ENCODE data around the gene ACOT13.
A peak's percentile ranks its signal among the peaks of the same experiment; 100 is the strongest.
"Not testable (repeated sequence)": the region's sequence is repeated elsewhere in the genome, so short reads cannot be mapped to it uniquely, and the experiment has no call there.

Gene ACOT13

DNA sequence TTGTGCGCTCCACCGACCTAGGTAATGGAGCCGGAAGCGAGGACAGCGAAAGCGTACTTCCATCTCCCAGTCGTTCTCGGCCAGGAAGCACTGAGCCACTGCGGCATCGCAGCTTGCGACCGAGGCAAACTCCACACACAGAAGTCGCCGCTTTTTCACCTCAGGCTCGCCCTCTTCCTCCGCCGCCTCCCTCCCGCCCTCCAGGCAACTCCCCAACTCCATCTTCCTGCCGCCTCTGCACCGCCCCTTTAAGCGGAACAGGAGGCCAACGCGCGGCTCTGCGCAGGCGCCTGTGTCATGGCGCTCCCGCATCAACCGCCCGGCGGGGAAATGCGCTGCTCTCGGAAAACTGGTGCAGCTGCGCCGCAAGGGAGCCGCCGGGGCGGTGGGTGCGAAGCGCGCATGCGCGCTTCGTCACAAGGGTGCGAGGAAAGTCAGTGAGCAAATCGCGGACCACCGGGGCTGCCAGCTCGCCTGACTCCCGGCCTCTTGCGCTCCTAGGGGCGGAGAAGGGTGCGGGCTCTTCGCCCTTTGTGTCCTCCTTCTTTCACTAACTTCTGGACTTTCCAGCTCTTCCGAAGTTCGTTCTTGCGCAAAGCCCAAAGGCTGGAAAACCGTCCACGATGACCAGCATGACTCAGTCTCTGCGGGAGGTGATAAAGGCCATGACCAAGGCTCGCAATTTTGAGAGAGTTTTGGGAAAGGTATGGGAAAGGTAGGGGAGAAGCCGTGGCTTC lies at the start of gene ACOT13, which contains the start of gene TDP2:
ACOT13 (plus strand) TSS at position 437 of the 737 bp plus-strand sequence; CDS start at position 624, 187 bp downstream.
TDP2 (minus strand) TSS at position 259 of the 737 bp plus-strand sequence; CDS start at position 222, 37 bp downstream.
- peak; percentile 86 for FAIRE-seq
- DNase-seq (ENCODE audit: insufficient read length, low spot score): peak; percentile 97

GRCh38 chr6:24619661-24620060 lies 47.2 kb upstream of the ACOT13 start:
- FAIRE-seq (no peak), DNase-seq (ENCODE audit: insufficient read length, low spot score) (no peak)

DNA sequence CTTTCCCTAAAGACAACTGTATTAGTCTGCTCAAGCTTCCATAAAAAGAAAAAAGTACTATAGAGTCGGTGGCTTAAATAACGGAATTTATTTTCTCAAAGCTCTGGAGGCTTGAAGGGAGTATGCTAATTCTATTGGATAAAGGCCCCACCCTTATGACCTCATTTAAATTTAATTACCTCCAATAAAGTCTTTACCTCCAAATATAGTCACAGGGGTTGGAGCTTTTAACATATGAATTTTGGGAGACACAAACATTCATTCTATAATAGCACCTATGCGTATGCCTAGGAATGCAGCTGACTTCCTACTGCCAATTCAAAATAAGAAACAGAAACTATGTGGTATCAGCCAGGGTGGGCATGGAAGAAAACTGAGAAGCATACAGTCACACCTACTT lies 46.2 kb upstream of the ACOT13 start:
- FAIRE-seq (no peak), DNase-seq (ENCODE audit: insufficient read length, low spot score) (no peak)

DNA sequence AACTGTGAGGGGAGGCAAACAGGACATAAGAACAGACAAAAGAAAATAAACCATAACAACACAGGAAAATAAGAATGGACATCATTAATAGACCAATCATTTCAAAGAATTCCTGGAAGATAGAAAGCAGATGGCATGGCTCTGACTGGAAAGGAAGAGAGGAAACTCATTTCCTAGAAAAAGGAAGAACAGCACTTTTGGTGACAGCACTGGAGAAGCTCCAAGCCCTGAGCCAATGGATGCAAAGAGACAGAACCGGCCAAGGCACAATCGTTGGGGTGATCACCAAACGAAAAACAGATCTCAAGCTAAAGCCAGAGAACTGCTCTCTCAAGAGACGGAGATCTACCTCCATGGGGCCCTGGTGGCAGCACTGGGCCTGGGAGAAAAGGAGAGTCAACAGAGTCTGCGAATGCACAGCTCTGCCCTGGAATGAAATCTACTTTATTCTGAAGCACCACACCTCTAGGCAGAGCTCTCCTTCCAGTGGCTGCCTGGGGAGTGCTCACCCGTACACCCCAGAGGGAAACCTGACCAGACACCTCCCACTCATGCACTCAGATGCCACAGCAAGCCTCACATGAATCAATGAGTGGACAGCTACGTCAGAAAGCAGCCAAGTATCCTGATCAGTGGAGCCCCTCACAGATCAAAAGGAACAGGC lies 45.1 kb upstream of the ACOT13 start:
- FAIRE-seq (no peak), DNase-seq (ENCODE audit: insufficient read length, low spot score) (no peak)

GRCh38 chr6:24630856-24631505 lies 35.9 kb upstream of the ACOT13 start:
- no peak for FAIRE-seq

DNA sequence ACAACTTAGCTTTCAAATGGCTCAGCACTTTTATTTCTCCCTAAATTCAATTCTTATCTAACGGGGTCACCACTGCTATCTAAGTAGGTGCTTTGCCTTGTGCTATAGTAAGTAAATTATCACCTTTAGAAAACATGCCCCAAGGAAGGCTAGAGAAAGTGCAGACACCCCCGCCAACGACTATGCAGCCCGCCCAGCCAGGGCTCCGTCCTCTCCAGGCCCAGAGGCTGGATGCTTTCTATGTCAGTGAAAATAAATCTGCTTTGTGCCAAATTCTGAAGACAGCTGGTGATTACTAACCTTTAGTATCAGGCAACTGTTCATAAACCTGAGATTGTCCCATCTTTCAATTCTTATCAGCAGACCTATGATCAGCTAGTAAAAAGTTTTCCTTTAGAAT lies 35.2 kb upstream of the ACOT13 start:
- DNase-seq (ENCODE audit: insufficient read length, low spot score) (no peak), FAIRE-seq (no peak)

More at GRCh38 chr6:24630856-24631505, 35.9 kb upstream of the ACOT13 start:
- no peak for DNase-seq (ENCODE audit: insufficient read length, low spot score)

- FAIRE-seq (no peak), DNase-seq (ENCODE audit: insufficient read length, low spot score) (no peak)
Measured at GRCh38 chr6:24632573-24632972, 34.3 kb upstream of the ACOT13 start.

- DNase-seq (ENCODE audit: insufficient read length, low spot score) (no peak), FAIRE-seq (no peak)
Measured at GRCh38 chr6:24636681-24637080, 30.2 kb upstream of the ACOT13 start.

DNA sequence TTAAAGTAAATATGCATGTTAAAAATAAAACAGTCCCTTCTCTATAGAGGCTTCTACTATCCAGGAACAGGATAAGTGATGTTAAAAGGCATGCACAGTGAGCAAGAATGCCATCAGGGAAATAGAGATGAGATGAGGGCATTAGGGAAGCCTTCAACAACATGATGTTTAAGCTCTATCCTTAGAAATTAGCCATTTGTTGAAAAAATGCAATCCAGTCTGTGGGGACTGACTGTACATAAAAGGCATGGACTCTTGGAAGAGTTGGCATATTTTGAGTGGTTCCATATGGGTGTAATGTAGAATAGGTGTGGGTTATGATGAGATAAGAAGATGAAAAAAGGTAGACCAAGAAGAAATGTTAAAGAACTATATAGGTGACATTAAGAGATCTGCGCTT lies 26.7 kb upstream of the ACOT13 start:
- DNase-seq (ENCODE audit: insufficient read length, low spot score): no peak
- no peak for FAIRE-seq

DNA sequence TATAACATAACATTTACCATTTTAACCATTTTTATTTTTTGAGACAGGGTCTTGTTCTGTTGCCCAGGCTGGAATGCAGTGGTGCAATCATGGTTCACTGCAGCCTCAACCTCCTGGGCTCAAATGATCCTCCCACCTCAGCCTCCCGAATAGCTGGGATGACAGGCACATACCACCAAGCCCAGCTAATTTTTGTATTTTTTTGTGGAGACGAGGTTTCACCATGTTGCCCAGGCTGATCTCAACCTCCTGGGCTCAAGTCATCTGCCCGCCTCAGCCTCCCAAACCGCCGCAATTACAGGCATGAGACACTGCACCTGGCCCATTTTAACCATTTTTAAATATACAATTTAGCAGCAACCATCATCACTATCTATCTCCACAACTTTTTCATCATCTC lies 26.2 kb upstream of the ACOT13 start:
- FAIRE-seq; DNase-seq (ENCODE audit: insufficient read length, low spot score): not testable (repeated sequence)

DNA sequence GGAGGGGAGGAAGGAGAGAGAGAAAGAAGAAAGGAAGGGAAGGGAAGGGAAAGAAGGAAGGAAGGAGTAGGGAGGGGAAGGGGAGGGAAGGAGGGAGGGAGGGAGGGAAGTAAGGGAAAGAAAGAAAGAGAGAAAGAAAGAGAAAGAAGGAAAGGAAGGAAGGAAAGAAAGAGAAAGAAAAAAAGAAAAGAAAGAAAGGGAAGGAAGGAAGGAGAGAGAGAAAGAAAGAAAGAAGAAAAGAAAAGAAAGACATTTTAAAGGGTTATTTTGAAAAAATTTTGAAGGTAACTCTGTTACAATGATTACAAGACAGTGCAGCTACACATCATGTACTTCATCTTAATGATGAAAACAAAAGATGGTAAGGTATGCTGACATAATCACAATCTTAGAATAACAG lies 24.8 kb upstream of the ACOT13 start:
- no peak for DNase-seq (ENCODE audit: insufficient read length, low spot score)
- no peak for FAIRE-seq

DNA sequence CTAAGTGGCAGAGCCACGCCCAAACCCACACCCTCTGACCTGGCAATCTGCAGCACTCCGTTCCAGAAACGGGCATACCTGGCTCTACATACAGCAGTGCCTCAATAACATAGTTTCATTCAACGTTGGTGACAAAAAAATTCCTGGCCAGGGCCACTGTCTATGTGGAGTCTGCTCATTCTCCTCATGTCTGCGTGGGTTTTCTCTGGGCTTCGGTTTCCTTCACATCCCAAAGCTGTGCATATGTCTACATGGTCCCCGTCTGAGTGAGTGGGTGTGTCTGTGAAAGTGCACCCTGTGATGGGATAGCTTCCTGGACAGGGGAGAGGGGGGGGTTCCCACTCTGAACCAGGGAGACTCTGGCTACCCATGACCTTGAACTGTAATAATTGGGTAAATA lies 23.0 kb upstream of the ACOT13 start:
- FAIRE-seq: no peak

DNA sequence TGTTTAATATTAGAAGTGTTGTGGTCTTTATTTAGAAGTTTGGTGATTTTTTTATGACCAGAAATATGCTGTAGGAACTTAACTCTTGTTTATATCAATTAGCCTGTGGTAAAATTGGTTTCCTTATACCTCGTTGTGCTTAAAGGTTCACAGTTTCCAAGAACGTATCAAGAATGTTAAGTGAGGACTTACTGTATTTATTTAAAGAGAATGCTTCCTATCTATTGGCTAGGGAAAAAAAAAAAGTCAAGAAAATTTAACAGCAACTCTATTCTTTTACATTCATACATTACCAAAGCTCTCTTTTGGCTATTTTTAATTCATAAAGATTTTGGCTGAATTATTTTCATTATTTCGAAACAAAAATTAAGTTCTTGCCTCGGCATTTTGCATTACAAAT lies 22.5 kb upstream of the ACOT13 start:
- no peak for FAIRE-seq

More for the DNA sequence above, 23.0 kb upstream of the ACOT13 start:
- no peak for DNase-seq (ENCODE audit: insufficient read length, low spot score)

DNA sequence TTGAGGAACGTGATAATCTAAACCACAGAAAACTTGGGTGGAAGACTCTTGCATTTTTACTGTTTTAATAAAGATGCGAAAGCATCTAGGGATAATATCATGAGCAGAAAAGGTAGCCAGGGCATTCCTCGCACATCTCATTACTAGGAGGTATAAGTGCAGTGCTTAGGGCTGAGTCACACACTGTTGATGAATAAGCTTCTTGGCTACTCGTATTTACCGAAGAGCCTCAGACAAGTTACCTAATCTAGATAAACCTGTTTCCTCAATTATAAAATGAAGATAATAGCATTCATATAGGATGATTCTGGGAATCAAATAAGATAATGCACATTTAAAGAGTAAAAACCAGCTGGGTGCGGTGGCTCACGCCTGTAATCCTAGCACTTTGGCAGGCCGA lies 20.1 kb upstream of the ACOT13 start:
- no peak for FAIRE-seq
- DNase-seq (ENCODE audit: insufficient read length, low spot score): peak; percentile 12

More for the DNA sequence above, 22.5 kb upstream of the ACOT13 start:
- no peak for DNase-seq (ENCODE audit: insufficient read length, low spot score)

GRCh38 chr6:24648276-24648675 lies 18.6 kb upstream of the ACOT13 start:
- FAIRE-seq: no peak
- DNase-seq (ENCODE audit: insufficient read length, low spot score): no peak

GRCh38 chr6:24649691-24650090 lies 17.2 kb upstream of the ACOT13 start:
- DNase-seq (ENCODE audit: insufficient read length, low spot score) (no peak), FAIRE-seq (no peak)

GRCh38 chr6:24650365-24650764 lies 16.5 kb upstream of the ACOT13 start:
- DNase-seq (ENCODE audit: insufficient read length, low spot score) (no peak), FAIRE-seq (no peak)

DNA sequence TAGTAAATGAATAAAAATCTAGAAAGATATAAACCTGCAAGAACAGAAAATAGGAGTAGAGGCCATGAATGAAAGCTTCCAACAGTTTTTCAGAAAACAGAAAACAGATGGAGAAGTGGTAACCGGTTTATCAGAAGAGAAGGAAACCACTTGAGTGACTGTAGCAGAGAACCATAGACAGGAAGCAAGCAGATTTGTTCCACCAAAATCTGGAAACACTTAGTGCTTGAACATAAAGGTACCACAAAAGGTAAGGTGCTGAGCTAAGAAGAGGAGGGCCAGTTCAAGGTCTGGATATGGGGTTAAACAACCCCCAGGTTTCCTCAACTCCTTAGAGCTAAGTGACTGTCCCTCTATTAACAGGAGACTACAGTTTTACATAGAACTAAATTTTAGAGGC lies 11.7 kb upstream of the ACOT13 start:
- no peak for DNase-seq (ENCODE audit: insufficient read length, low spot score)
- no peak for FAIRE-seq

DNA sequence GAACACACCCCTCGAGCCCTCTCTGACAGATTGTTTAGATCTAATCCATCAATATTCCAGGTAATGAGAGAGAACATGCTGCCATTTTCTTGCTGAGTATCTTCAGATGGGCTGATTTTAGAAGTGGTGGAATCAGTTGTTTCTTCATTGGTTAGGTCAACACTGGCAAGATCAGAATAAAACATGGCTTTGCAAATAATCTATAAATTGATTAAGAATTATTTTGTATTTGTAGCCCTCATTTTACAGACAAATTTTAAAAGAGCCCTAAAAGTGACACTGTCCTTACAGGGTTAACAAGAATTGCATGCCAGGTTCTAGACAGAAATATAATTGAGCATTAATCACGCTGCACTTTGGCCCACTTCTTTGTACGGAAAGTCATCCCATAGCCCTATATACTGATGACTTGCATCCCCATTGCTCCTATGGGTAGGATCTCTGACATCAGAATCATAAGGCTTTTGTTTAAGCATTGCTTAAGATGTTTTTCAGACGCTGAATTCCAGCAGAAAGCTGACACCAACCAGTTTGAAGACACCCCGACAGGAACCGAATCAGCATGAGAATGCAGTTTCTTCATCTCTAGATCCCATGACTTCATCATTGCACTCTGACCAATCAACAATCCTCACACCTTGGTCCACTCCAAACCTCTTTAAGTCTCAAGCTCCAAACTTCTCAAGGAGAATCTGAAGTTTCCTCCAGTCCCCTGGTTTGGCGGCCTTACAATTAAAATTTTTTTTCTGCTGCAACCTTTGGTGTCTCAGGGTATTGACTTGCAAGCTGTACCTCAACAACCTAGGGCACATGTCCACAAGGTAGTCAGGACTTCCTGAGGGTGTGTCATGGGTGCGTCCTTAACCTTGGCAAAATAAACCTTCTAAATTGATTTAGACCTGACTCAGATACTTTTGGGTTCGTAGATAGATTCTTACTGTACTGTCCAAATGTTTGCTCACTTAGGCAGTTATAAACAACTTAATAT lies 8.0 kb upstream of the ACOT13 start:
- FAIRE-seq: no peak
- no peak for DNase-seq (ENCODE audit: insufficient read length, low spot score)

GRCh38 chr6:24659561-24659960 lies 7.3 kb upstream of the ACOT13 start:
- no peak for DNase-seq (ENCODE audit: insufficient read length, low spot score)

More at GRCh38 chr6:24659561-24659960, 7.3 kb upstream of the ACOT13 start:
- no peak for FAIRE-seq

All from HTR-8/SVneo (cell line).